ENCODE results near the gene MORN4.

DNA sequence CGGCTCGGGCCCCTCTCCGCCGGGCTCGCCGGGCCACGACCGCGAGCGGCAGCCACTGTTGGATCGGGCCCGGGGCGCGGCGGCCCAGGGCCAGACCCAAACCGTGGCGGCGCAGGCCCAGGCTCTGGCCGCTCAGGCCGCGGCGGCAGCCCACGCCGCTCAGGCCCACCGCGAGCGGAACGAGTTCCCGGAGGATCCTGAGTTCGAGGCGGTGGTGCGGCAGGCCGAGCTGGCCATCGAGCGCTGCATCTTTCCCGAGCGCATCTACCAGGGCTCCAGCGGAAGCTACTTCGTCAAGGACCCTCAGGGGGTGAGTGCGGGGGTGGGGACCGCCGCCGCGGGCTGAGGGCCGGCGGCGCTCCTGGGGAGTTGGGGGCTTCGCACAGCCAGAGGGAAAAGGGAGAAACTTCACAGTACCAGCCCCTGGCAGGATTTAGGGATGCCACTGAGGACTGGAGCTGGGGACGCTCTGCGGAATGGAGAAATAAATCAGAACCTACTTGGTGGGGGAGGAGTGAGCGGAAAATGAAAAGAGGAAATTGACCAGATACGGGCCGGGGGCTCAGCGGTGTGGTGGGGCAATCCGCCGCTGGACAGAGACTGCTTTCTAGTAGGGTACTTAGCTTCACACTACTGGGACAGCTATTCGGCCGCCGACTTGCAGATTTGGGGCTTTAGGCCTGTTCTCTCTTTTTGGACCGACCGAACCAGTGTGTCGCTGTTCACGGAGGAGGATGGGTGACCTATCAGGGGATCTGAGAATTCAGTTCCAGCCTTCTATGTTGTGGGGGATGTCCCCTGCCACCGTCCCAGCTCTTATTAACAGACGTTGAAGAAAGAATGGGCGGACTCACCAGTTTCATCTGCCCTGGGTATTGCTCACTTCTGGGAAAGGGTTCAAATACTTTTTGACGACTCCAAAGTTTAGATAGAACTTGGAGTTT lies 7.8 kb upstream of the MORN4 start:
- TF ChIP-seq, protein P1, sequence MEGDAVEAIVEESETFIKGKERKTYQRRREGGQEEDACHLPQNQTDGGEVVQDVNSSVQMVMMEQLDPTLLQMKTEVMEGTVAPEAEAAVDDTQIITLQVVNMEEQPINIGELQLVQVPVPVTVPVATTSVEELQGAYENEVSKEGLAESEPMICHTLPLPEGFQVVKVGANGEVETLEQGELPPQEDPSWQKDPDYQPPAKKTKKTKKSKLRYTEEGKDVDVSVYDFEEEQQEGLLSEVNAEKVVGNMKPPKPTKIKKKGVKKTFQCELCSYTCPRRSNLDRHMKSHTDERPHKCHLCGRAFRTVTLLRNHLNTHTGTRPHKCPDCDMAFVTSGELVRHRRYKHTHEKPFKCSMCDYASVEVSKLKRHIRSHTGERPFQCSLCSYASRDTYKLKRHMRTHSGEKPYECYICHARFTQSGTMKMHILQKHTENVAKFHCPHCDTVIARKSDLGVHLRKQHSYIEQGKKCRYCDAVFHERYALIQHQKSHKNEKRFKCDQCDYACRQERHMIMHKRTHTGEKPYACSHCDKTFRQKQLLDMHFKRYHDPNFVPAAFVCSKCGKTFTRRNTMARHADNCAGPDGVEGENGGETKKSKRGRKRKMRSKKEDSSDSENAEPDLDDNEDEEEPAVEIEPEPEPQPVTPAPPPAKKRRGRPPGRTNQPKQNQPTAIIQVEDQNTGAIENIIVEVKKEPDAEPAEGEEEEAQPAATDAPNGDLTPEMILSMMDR (IDR thresholded peaks at IDR 0.05; ENCODE audit: insufficient read depth, low read length, poor library complexity, severe bottlenecking) = no peak
- no peak for TF ChIP-seq EZH2phosphoT487 (conservative IDR thresholded peaks at IDR 0.05; ENCODE audit: low read length)
